ENCODE results near the gene MBLAC1.

The MBLAC1 gene

GRCh38 chr7:100171087-100171681 lies 44.4 kb downstream of the MBLAC1 start:
- DNase-seq (ENCODE audit: low read depth in 2 of 2): peak in 1 of 2 donors; percentile 31

DNA sequence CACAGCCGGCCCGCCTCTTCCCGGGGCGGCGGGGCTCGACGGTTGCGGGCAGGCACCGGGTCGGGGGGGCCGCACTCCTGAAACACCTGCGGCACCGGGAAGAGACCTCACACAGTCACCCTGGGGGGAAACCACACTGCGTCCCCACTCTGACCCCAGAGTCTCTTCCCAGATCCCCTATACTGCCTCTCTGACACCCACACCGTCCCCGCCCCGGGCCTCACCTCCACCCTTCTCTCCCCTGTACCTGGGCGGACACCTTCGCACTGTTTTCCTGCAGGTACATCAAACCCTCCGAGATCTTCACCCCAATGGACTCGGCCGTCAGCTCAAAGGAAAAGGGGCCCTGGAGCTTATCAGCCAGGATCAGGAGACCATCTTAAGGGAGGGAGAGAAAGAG lies 45.1 kb downstream of the MBLAC1 start:
- DNase-seq (ENCODE audit: low read depth in 2 of 2): no peak

- DNase-seq (ENCODE audit: low read depth in 2 of 2): no peak
Measured at GRCh38 chr7:100173806-100174495, 47.2 kb downstream of the MBLAC1 start.

- DNase-seq (ENCODE audit: low read depth in 2 of 2): no peak
Measured at GRCh38 chr7:100174582-100174981, 47.8 kb downstream of the MBLAC1 start.

GRCh38 chr7:100175296-100175935 lies 48.6 kb downstream of the MBLAC1 start:
- DNase-seq (ENCODE audit: low read depth in 2 of 2): no peak

- no peak for DNase-seq (ENCODE audit: low read depth in 2 of 2)
Measured at GRCh38 chr7:100176096-100177044, 49.6 kb downstream of the MBLAC1 start.

DNA sequence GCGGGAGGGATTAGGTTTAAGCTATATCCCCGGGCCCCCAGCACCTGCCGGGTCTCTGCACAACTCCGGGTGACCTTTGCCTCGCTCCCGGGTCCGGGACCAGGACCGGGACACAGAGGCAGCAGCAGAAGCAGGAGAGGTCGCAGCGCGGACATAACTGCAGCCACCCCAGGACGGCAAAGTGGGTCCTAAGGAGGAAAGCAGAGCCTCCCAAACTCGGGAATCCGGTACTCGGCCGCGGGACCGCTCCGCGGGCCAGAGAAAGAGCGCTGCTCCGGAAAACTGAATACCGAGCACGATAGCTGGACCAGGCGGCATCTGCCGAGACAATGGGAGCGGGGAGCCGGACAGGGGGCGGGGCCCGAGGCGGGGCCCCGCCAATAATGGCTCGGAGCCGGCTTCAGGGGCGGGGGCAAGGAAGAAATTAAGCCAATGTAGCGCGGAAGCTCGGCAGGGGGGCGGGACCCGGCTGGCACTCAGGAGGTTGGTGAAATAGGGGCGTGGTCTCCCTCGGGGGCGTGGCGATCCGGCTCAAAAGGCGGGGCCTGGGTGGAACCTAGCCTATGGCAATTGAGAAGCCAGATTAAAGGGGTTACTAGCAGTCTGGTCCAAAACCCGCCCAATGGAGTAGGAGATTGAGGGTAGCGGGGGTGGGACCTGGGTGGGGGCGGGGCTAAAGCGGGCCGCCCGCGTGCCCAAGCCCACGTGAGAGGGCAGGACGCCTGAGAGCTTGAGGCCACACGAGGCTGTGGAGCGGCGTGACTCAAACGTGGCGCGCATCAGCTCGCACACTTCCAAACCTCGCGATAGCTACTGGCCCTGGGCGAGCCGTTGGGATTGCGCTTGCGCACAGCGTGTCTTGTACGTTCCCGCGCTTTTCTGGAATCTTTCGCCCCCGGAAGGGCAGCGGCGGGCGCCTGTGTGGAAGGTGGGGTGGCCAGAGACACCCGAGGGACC lies 50.6 kb downstream of the MBLAC1 start, which contains the start of the genes GPC2 and STAG3:
TSS of gene GPC2 (minus strand) at position 337 of the 957 bp plus-strand sequence. CDS start at position 155, 182 bp downstream.
TSS of gene STAG3 (plus strand) at position 874 of the 957 bp plus-strand sequence. CDS start 2,639 bp downstream, outside the sequence.
- DNase-seq (ENCODE audit: low read depth in 2 of 2): peak; percentile 95 to 97
